Heart left ventricle (tissue), 16 donors: ENCODE data around the gene MARS1. TPM values are rescaled to one million over a fixed set of nuclear protein-coding genes. Genes with fewer than 3 reads are reported as not detected.

Experiments used
- ATAC-seq, 4 donors: fragments of 200-7000 bp; cut with Tn5 transposase; one replicate each; pipeline ENCODE4 v1.9.1; 2020 to 2022; ENCODE audit warnings: moderate library complexity in 4 of 4, mild to moderate bottlenecking in 3 of 4, moderate number of reproducible peaks in 1 of 4
- DNase-seq, 5 donors: peaks; one replicate each; pipeline ENCODE4 v3.0.0-alpha.2; 2020
- H3K27ac ChIP-seq, 12 donors: fragments of 200-600 bp; sonication (generic) in 4 of 12; one replicate each; pipeline versions ENCODE4 v1.5.0 to v1.8.0; 2016 to 2022; ENCODE audit warnings: mild to moderate bottlenecking in 2 of 12
- H3K27me3 ChIP-seq, 9 donors: fragments of 200-600 bp; sonication (generic) in 2 of 9; one replicate each; pipeline versions ENCODE4 v1.5.1 to v1.8.0; 2016 to 2022; ENCODE audit warnings: mild to moderate bottlenecking in 3 of 9
- H3K36me3 ChIP-seq, 9 donors: fragments of 200-600 bp; sonication (generic) in 2 of 9; one replicate each; pipeline versions ENCODE4 v1.5.0 to v1.8.0; 2018 to 2022; ENCODE audit warnings: mild to moderate bottlenecking in 2 of 9
- H3K4me1 ChIP-seq, 12 donors: fragments of 200-600 bp; sonication (generic) in 4 of 12; one replicate each; pipeline versions ENCODE4 v1.5.0 to v1.8.0; 2016 to 2022; ENCODE audit warnings: mild to moderate bottlenecking in 3 of 12
- H3K4me3 ChIP-seq, 12 donors: fragments of 200-600 bp; sonication (generic) in 4 of 12; one replicate each; pipeline versions ENCODE4 v1.5.0 to v1.8.0; 2017 to 2022; ENCODE audit warnings: mild to moderate bottlenecking in 9 of 12, moderate library complexity in 4 of 12
- H3K9me3 ChIP-seq, 12 donors: fragments of 200-600 bp; sonication (generic) in 4 of 12; one replicate each; pipeline versions ENCODE4 v1.5.0 to v1.8.0; 2016 to 2022; ENCODE audit warnings: mild to moderate bottlenecking in 1 of 12
- CTCF ChIP-seq, 12 donors: fragments of 200-600 bp; sonication (generic) in 4 of 12; IDR thresholded peaks; one replicate each; pipeline versions ENCODE4 v1.5.0 to v1.8.0; 2018 to 2022; ENCODE audit warnings: antibody characterized with exemption in 12 of 12, mild to moderate bottlenecking in 5 of 12
- POLR2A ChIP-seq, 2 donors: fragments of 450-650 bp; IDR thresholded peaks; one replicate each; pipeline ENCODE4 v1.6.1; 2017; ENCODE audit warnings: antibody characterized with exemption in 2 of 2, mild to moderate bottlenecking in 2 of 2, moderate library complexity in 2 of 2
- WGBS, 4 donors: extraction: QIAGEN DNeasy Blood & Tissue Kit in 2 of 4; methylation state at CpG; one replicate each; pipeline versions ENCODE4 v1.1.5 to v1.1.7; 2013 to 2018; 5-methylcytosine and 5-hydroxymethylcytosine counted together
- intact Hi-C, 10 donors: fragments of 100-400 bp; cut with DNase I; formaldehyde crosslinking; loops; one replicate each; pipeline versions ENCODE4 v1.11.1 to v1.14.2; 2022
- polyA plus RNA-seq, 2 donors: library from polyadenylated mRNA; stranded (reverse); fragments of 200-250 nt; gene quantifications; one replicate each; pipeline ENCODE4 v1.2.3, GENCODE V29; 2013
- total RNA-seq, 9 donors: library from RNA; depleted of rRNA in 2 of 9; stranded (reverse); fragments of >200 nt in 2 of 9; fragmentation: NEBNext Ultra II Directional in 3 of 9; extraction: Animal tissue kit (Norgen Biotek cat#: 25700) in 3 of 9; gene quantifications; one replicate each; pipeline versions ENCODE4 v1.1.0 to v1.2.4, GENCODE V29; 2016 to 2023
- donor health status: ischemic (EF 13 %, LVEDD 7.1; RV severe dilation, severe dysfunction).
- donor health status: healthy with polysubstance abuse.
- donor health status: DM: no; HTN: yes; CAD: no.
- donor health status: DM: no; HTN: no; CAD: no.
- donor health status: ischemic (EF 25% LVEDD 6.9; RV normal size, moderate dysfunction).
- donor health status: ischemic (EF 25% LVEDD 5.7; RV mildly dilated, moderate dysfunction).
- donor health status: healthy.
- donor health status: DM: yes; HTN: yes; CAD: no.
- donor health status: ischemic (EF 35%, LVEDD 5.7; RV mildly dilated, moderate dysfunction).
- donor health status: nonischemic (EF 11% LVEDD 7.7; RV severe dilation, severe dysfunction).
- donor health status: DM: yes; HTN: yes; CAD: no.
- donor health status: PGD.
- donor health status: ischemic (EF 29% LVEDD 5.4; RV normal size, mild dysfunction).
- donor health status: nonischemic (EF 23%, LVEDD 6.1; RV moderate dilation, normal function).

The MARS1 gene
- total and polyA plus RNA-seq, 11 donors, result 36.8 to 109 (median 74.9) TPM

GRCh38 chr12:57454566-57455373, 33.1 kb upstream of the MARS1 start, which contains the start of gene INHBE:
INHBE (plus strand) TSS chr12:57455307; CDS start chr12:57455537, 230 bp downstream.
- Histone ChIP-seq H3K27me3 (no peaks in the 10 kb centered on the region), H3K4me3 (no peak within 1 kb of the TSS), H3K27ac (peak within 1 kb of the TSS in 1 of 12 donors; percentile 9), H3K4me1 (peaks cover 0 to 39% (median 12%) of the 10 kb centered on the region in 12 donors), H3K36me3 (no peaks in the 10 kb centered on the region), H3K9me3 (no peaks in the 10 kb centered on the region)
- TF ChIP-seq POLR2A (IDR thresholded peaks at IDR 0.05), result no peak
- no peak for TF ChIP-seq CTCF (IDR thresholded peaks at IDR 0.05)
- intact Hi-C loops, result loop anchor here in 7 of 10 donors (1.0 to 10.0 kb wide), 6 partner anchors 146 to 242 kb away; partner anchors contain the start of gene NXPH4 (in 1 of the 7)
- ATAC-seq, result no peak
- peak in 1 of 5 donors; percentile 35 for DNase-seq
- WGBS, 4 donors, result 56 to 75% (median 70%) methylated on average over 9 to 10 of the region's 10 CpGs

GRCh38 chr12:57455374-57456144, 32.3 kb upstream of the MARS1 start:
- Histone ChIP-seq H3K9me3 (no peaks in the 10 kb centered on the region), H3K27me3 (no peaks in the 10 kb centered on the region), H3K27ac (peak overlapping the region in 1 of 12 donors; percentile 9), H3K4me3 (no peak overlapping the region), H3K4me1 (peaks cover 0 to 47% (median 19%) of the 10 kb centered on the region in 12 donors), H3K36me3 (no peaks in the 10 kb centered on the region)
- no peak for ATAC-seq
- DNase-seq, result peak in 1 of 5 donors; percentile 29
- intact Hi-C loops, result loop anchor here in 4 of 10 donors (2.0 to 10.0 kb wide), 4 partner anchors 149 to 243 kb away; partner anchors contain the start of gene NXPH4 (in 1 of the 4)
- WGBS, 4 donors, result 34 to 50% (median 46%) methylated on average over 5 to 10 of the region's 10 CpGs
- TF ChIP-seq CTCF (IDR thresholded peaks at IDR 0.05) (no peak), POLR2A (IDR thresholded peaks at IDR 0.05) (no peak)

GRCh38 chr12:57456145-57456700, 31.6 kb upstream of the MARS1 start:
- TF ChIP-seq POLR2A (IDR thresholded peaks at IDR 0.05) (no peak), CTCF (IDR thresholded peaks at IDR 0.05) (peak; percentile 25 to 59 (median 45))
- H3K4me3 ChIP-seq, result no peak overlapping the region
- H3K27ac ChIP-seq, result peak overlapping the region in 1 of 12 donors; percentile 9
- ATAC-seq, result no peak
- intact Hi-C loops, result loop anchor here in 4 of 10 donors (2.0 to 10.0 kb wide), 4 partner anchors 149 to 244 kb away; partner anchors contain the start of gene NXPH4 (in 1 of the 4)
- peaks cover 0 to 53% (median 23%) of the 10 kb centered on the region in 12 donors for H3K4me1 ChIP-seq
- no peaks in the 10 kb centered on the region for H3K9me3 ChIP-seq
- no peaks in the 10 kb centered on the region for H3K36me3 ChIP-seq
- H3K27me3 ChIP-seq, result peaks cover 0 to 6% (median 0%) of the 10 kb centered on the region in 9 donors
- DNase-seq, result no peak
- 39 to 45% (median 41%) methylated on average over 12 to 15 of the region's 15 CpGs for WGBS, 4 donors
